Measurements from ENCODE around the gene NKD2.

NKD2 gene

DNA sequence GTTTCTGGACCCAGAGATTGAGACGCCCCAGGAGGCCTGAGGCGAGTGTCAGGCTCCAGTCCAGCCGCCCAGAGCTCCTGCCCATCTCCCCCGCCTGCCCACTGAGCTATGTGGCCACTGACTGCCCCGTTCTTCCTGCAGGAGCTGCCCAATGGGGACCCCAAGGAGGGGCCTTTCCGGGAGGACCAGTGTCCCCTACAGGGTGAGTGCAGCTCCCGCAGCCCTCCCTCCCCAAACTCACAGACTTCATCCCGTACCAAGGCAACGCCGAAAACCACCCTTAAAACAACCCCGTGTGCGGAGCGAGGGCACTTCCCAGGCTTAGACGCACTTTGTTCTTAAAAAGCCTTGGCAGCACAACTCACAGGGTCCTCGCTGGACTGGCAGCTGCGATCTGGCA, 23.4 kb downstream of the NKD2 start:
- no peak for DNase-seq

DNA sequence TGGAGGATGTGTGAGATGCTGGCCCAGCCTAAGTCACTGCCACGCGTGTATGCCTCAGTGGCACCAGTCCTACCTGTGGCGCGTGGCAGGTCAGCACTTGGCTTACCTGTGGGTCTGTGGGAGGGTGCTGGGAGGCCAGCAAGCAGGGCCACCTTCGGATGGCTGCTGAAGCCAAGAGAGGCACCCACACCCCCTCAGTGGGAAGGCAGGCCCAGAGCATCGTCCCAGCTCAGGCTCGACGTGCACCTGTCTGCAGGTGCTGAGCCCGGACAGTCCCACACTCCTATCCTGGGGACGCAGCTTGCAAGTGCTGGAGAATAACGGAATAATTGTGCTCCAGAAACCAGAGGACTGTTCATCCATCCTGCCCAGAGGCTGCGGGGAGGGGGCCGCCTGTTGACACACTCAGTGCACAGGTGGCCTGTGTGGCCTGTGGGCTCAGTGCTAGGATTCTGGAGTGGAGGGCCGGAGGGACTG, 24.0 kb downstream of the NKD2 start:
- DNase-seq: no peak

DNA sequence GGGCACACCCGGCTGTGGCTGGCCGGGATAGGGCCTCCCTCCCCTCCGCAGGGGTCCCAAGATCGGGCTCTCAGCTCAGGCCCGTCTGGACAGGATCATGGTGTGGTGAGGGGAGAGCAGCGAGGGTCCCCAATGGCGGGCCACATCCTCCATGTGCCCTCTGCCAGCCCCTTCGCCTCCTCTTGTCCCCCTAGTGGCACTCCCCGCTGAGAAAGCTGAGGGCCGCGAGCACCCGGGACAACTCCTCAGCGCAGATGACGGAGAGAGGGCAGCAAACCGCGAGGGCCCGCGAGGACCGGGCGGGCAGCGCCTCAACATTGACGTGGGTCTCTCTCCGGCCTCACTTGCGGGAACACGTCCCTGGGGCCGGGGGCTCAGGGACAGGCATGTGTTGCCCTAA, 24.6 kb downstream of the NKD2 start:
- DNase-seq: no peak

DNA sequence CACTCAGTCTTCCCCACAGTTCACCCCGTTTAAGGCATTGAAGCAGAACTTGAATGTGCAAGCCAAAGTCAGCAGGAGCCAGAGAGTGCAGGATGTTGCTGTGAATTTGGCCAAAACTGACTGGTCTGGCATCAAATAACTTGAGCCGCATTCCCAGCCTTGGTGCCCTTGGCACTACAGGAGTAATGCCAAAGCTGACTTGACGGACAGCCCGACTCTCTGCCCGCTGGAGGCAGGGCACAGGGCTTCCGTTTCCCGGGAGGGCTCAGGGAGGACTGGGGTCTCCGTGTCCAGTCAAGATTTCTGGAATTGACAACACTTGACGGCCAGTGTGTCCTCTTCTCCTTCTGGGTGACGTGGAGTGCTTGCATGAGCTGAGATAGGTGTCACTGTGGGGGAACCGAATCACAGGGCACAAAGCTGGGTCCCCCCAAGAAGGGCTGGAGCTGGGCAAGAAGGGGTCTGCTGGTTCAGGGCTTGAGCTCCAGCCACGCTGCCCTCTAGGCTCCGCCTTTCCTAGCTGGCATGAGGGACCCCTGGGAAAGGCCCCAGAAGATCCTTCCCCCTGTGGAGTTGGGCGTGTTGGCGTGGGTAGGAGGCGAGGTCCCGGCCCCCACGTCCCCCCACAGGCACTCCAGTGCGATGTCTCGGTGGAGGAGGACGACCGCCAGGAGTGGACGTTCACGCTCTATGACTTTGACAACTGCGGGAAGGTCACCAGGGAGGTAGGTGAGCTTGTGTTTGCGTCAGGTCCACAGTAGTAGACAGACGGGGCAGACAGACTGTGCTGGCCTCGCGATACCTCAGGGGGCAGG, 25.2 kb downstream of the NKD2 start:
- no peak for DNase-seq

DNA sequence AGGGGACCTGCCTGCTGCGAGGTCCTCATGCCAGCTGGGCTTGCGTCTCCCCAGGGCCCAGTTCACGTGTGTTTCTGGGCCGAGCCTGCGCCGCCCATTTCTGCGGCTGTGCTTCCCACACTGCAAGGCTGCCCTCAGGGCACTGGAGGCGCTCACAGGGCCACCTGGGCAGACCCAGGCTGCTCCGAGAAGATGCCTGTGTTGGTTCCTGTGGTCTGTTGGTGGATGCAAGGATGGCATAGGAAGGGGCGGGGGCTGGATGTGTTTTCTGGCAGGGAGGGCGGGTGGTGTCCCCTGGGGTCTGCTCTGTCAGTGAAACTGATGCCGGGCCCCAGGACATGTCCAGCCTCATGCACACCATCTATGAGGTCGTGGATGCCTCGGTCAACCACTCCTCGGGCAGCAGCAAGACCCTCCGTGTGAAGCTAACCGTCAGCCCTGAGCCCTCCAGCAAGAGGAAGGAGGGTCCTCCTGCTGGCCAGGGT, 25.9 kb downstream of the NKD2 start:
- DNase-seq: no peak

DNA sequence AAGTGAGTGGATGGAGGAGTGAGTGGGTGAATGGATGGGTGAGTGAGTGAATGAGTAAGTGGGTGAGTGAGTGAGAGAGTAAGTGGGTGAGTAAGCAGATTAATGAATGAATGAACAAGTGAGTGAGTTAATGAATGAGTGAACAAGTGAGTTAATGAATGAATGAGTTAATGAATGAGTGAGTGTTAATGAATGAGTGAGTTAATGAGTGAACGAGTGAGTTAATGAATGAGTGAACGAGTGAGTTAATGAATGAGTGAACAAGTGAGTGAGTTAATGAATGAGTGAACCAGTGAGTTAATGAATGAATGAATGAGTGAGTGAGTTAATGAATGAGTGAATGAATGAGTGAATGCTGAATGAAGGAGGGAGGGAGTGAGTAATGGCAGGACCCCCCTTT, 26.4 kb downstream of the NKD2 start:
- no peak for DNase-seq

DNA sequence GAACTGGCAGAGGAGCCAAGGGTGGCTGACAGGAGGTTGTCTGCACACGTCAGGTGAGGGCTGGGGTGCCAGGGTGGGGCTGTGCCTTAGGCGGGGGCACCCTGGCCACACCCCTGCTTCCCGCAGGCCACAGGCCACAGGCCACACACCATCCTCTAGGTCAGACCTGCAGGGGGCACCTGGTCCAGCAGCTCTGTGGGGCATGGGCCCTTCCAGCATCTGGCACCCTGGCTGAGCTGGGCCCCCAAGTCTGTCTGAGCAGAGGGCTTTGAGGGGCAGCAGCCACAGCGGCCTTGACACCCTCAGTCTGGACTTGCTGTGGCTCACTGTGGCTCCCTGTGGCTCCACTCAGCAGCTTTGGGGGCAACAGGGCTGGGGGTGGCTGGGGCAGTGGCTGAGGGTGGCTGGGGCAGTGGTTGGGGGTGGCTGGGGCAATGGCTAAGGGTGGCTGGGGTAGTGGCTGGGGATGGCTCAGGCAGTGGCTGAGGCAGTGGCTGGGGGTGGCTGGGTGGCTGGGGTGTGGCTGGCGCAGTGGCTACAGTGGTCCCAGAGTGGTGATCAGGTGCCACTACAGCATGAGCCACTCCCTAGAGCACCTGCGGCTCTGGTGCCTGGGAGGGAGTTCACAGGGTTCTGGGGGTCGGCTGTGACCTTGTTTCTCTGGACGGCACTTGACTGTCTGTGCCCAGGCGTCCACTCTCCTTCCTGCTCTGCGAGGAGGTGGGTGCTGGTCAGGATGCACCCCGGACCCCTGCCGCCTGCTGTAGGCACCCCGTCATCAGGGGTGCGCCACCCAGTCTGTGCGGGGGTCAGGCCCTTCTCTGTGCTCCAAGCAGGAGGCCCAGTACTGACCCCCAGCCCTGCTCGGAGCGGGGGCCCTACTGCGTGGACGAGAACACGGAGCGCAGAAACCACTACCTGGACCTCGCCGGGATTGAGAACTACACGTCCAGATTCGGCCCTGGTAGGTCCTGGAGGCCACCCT, 27.1 kb downstream of the NKD2 start:
- no peak for DNase-seq

DNA sequence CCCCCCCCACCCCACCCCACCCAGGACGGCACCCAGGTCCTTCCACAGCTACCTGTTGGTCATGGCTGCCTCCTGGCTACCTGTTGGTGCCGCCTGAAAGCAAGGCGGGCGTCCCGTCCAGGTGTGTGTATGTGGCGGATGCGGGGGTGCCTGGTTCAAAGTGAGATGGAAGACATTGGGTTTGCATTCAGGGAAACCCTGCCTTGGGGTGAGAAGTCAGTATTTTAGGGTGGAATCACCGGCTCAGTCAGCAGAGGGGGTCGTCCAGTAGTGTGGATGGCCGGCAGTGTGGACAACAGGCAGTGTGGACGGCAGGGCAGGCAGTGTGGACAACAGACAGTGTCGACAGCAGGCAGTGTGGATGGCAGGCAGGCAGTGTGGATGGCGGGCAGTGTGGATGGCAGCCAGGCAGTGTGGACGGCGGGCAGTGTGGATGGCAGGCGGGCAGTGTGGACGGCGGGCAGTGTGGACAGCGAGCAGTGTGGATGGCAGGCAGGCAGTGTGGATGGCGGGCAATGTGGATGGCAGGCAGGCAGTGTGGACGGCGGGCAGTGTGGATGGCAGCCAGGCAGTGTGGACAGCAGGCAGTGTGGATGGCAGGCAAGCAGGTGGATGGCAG, 28.0 kb downstream of the NKD2 start:
- DNase-seq: no peak

DNA sequence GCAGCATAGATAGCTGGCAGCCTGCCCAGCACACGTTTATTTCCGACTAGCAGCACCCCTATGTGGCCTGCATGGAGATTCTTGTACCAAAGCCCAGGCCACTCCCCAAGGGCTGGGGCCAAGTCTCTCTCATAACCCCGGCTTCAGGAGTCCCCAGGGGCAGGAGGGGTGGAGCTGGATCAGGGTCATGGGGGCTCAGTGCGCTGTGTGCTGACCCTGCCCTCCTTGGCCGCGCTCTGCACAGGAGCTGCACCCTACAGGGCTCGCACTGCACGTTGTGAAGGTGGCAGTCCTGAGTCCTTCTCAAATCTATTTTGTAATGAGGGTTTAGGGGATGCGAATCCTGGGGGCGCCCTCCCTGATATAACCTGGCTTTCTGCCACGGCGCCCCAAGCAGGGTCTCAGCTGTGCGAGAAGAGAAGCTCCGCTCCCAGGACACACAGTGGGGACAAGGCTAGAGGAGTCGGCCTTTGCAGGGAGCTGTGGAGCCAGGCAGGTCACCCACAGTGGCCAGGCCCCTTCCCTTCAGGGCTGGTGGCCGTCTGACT, 28.6 kb downstream of the NKD2 start:
- DNase-seq: no peak

DNA sequence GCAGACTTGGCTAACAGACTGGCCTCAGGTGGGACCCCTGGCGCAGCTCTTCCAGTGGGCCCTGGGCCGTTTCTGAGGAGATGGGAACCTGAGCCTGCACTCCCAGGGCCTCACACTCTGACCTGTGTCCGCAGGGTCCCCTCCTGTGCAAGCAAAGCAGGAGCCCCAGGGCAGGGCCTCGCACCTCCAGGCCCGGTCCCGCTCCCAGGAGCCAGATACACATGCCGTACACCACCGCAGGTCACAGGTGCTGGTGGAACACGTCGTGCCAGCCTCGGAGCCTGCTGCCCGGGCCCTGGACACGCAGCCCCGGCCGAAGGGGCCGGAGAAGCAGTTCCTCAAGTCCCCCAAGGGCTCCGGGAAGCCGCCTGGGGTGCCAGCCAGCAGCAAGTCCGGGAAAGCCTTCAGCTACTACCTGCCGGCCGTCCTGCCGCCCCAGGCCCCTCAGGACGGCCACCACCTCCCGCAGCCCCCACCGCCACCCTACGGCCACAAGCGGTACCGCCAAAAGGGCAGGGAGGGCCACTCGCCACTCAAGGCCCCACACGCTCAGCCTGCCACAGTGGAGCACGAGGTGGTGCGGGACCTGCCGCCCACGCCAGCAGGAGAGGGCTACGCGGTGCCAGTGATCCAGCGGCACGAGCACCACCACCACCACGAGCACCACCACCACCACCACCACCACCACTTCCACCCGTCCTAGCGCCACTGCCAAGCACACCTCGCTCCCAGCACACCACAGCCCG, 29.2 kb downstream of the NKD2 start:
- no peak for DNase-seq

DNA sequence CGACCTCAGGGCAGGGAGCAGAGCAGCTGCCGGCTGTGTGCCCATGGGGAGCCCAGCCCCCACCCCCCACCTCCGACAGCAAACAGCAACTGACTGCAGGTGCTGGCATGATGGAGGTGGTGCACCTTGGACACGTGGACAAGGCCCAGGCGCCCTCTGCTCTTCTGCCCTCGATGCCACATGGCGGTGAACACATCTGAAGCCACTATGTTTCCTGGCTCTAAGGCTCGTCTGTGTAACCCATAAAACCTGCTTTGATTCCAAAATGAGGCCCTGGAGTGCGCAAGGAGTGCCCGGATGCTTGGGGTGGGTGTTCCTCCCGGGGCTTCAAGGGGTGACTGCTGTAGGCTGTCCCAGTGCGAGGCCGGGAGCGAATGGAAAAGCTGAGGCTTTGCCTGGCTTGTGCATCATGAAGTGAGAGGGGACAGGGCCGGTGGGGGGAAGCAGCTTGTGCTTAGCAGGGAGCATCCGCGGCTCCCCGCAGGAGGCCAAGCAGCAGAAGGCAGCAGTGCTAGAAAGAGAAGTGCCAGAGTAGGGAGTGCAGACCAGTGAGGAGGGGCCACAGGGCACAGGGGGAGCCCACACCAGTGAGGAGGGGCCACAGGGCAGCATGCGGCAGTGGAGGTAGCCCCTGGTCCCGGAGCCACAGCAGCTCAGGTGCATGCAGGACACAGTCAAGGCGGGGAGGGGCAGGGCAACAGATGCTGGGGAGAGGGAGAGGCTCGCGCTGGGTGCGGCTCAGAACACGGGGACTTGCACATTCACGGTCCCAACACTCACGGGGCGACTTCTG, 30.0 kb downstream of the NKD2 start:
- DNase-seq: no peak

DNA sequence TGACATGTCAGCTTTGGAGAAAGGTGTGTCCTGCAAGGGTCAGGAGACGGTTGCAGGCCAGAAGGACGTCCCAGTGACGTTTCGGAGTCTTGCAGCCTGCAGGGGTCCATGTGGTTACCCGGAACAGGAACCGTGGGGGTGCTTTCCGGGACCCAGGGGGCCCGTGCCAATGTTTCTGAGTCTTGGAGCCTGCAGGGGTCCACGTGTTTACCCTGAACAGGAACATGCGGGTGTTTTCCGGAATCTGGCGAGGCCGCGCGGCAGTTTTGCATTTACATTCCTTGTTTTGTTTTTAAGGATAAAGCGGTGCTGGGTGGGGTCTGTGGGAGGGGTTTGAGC, 30.6 kb downstream of the NKD2 start:
- DNase-seq: no peak

DNA sequence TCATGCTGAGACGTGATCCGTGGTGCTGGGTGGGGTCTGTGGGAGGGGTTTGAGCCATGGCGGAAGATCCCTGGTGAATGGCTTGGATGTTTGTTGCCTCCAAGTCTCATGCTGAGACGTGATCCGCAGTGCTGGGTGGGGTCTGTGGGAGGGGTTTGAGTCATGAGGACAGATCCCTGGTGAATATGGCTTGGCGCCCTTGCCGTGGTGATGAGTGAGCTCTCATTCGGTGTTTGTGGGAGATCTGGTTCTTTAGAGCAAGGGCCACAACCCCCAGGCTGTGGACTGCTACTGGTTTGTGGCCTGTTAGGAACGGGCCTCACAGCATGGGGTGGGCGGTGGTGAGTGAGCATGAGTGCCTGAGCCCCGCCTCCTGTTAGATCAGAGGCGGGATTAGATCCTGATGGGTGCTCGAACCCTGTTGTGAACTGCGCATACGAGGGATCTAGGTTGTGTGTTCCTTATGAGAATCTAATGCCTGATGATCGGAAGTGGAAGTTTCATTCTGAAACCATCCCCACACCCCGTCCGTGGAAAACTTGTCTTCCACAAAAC, 31.2 kb downstream of the NKD2 start:
- no peak for DNase-seq

DNA sequence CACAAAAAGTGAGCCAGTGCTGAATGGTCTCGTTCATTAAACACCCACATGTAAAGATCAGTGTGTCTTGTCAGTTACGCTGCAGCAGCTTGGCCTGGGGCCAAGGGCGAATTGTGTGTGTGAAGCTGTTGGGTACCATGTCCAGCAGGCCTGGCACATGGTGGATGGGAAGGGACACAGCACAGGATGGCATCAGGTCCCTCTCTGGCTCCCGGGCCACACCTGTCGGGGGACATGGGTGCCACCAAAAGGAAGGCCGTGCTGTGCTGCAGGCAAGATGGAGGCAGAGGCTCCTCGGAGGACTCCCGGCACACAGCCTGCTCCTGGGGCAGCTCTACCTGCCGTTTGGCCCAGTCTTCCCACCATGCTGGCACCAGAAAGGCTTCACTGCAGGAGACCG, 32.0 kb downstream of the NKD2 start:
- DNase-seq: no peak

DNA sequence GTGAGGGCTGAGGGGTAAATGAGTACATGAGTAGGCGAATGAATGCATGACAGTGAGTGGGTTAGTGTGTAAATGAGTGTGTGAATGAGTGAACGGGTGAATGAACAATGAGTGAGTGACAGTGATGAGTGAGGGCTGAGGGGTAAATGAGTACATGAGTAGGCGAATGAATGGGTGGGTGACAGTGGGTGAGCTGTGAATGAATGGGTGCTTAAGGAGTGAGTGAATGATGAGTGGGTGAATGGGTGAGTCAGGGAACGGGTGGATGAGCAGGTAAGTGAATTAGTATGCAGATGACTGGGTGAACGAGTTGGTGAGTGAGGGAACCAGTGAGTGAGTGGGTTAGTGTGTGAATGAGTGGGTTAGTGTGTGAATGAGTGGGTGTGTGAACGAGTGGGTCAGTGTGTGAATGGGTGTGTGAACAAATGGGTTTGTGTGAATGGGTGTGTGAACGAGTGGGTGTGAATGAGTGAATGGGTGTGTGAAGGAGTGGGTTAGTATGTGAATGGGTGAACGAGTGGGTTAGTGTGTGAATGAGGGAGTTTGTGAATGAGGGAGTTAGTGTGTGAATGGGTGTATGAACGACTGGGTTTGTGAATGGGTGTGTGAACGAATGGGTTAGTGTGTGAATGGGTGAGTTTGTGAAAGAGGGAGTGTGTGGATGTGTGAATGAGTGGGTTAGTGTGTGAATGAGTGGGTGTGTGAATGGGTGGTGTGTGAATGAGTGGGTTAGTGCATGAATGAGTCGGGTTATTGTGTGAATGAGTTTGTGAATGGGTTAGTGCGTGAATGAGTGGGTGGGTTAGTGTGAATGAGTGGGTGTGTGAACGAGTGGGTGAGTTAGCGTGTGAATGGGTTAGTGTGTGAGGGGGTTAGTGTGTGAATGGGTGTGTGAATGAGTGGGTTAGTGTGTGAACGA, 32.9 kb downstream of the NKD2 start:
- DNase-seq: no peak

DNA sequence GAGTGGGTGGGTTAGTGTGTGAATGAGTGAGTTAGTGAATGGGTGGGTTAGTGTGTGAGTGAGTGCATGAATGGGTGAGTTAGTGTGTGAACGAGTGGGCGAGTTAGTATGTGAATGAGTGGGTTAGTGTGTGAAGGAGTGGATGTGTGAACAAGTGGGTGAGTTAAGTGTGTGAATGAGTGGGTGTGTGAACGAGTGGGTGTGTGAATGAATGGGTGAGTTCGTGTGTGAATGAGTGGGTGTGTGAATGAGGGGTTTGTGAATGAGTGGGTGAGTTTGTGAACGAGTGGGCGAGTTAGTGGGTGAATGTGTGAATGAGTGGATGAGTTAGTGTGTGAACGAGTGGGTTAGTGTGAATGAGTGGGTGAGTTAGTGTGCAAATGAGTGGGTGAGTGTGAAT, 34.0 kb downstream of the NKD2 start:
- no peak for DNase-seq

DNA sequence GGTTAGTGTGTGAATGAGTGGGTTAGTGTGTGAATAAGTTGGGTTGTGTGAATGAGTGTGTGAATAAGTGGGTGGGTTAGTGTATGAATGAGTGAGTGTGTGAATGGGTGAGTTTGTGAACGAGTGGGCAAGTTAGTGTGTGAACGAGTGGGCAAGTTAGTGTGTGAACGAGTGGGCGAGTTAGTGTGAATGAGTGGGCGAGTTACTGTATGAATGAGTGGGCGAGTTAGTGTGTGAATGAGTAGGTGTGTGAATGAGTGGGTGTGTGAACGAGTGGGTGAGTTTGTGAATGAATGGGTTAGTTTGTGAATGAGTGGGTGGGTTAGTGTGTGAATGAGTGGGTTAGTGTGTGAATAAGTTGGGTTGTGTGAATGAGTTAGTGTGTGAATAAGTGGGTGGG, 34.7 kb downstream of the NKD2 start:
- no peak for DNase-seq

DNA sequence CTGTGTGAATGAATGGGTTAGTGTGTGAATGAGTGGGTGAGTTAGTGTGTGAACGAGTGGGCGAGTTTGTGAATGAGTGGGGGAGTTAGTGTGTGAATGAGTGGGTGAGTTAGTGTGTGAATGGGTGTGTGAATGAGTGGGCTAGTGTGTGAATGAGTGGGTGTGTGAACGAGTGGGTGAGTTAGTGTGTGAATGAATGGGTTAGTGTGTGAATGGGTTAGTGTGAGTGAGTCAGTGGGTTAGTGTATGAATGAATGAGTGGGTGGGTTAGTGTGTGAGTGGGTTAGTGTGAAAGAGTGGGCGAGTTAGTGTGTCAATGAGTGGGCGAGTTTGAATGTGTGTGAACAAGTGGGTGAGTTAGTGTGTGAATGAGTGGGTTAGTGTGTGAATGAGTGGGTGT, 35.5 kb downstream of the NKD2 start:
- DNase-seq: no peak

DNA sequence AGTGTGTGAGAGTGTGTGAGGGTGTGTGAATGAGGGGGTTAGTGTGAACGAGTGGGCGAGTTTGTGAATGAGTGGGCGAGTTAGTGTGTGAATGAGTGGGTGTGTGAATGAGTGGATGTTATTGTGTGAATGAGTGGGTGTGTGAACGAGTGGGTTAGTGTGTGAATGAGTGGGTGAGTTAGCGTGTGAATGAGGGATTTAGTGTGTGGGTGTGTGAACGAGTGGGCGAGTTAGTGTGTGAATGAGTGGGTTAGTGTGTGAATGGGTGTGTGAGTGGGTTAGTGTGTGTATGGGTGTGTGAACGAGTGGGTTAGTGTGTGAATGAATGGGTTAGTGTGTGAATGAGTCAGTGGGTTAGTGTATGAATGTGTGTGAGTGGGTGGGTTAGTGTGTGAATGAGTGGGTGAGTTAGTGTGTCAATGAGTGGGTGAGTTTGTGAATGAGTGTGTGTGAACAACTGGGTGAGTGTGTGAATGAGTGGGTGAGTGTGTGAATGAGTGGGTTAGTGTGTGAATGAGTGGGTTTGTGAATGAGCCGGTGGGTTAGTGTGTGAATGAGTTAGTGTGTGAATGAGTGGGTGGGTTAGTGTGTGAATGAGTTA, 37.5 kb downstream of the NKD2 start:
- no peak for DNase-seq

Measured in fibroblast of skin of back (primary cell).